Keratinocyte (primary cell): ENCODE measurements around the gene HDLBP. TPM values are rescaled to one million over a fixed set of nuclear protein-coding genes. Genes with fewer than 3 reads are reported as not detected.

ENCODE experiments used
- DNase-seq: peaks from one replicate; pipeline ENCODE4 v3.0.0-alpha.2; 2011; ENCODE audit warnings: low read depth, missing footprints, low spot score
- FAIRE-seq: peaks from 2 replicates; lab custom pipeline; 2011; peaks lifted over from hg19 to GRCh38; lab: Jason Lieb, UNC
- H2AFZ ChIP-seq: 2 replicates; pipeline ENCODE4 v1.6.0; 2012; ENCODE audit warnings: low read length, control low read depth, inconsistent platforms; ENCODE audit not compliant: control insufficient read depth
- H3K27ac ChIP-seq: 2 replicates; pipeline ENCODE4 v1.5.1; 2011; ENCODE audit warnings: low read length; ENCODE audit not compliant: control insufficient read depth, insufficient read depth
- H3K27me3 ChIP-seq: 3 replicates; pipeline ENCODE4 v1.6.0; 2011; ENCODE audit warnings: low read length; ENCODE audit not compliant: control insufficient read depth, insufficient read depth; ENCODE audit errors: extremely low read depth
- H3K36me3 ChIP-seq, 2 experiments: 2 replicates in 1 of 2; 3 replicates in 1 of 2; pipeline ENCODE4 v1.5.1; 2011; ENCODE audit warnings: low read length in 2 of 2, mild to moderate bottlenecking in 1 of 2; ENCODE audit not compliant: control insufficient read depth in 2 of 2, insufficient read depth in 2 of 2; ENCODE audit errors: extremely low read depth in 1 of 2
- H3K4me1 ChIP-seq: 3 replicates; pipeline ENCODE4 v1.5.1; 2011; ENCODE audit warnings: low read length; ENCODE audit not compliant: control insufficient read depth, insufficient read depth; ENCODE audit errors: extremely low read depth
- H3K4me2 ChIP-seq: 3 replicates; pipeline ENCODE4 v1.6.0; 2011; ENCODE audit warnings: low read depth, low read length; ENCODE audit not compliant: control insufficient read depth, insufficient read depth; ENCODE audit errors: extremely low read depth
- H3K4me3 ChIP-seq, 3 experiments: fragments of 200-600 bp in 1 of 3; sonication (generic) in 1 of 3; 2 replicates in 2 of 3; 3 replicates in 1 of 3; pipeline ENCODE4 v1.5.1; 2011 to 2016; ENCODE audit warnings: low read length in 3 of 3, mild to moderate bottlenecking in 3 of 3, control low read depth in 2 of 3, inconsistent platforms in 1 of 3, low read depth in 1 of 3, mixed read lengths in 1 of 3, mixed run types in 1 of 3, moderate library complexity in 1 of 3; ENCODE audit not compliant: control insufficient read depth in 2 of 3, insufficient read depth in 2 of 3; ENCODE audit errors: extremely low read depth in 1 of 3
- H3K79me2 ChIP-seq: 2 replicates; pipeline ENCODE4 v1.6.0; 2012; ENCODE audit warnings: low read length; ENCODE audit not compliant: control insufficient read depth, insufficient read depth
- H3K9ac ChIP-seq: 3 replicates; pipeline ENCODE4 v1.6.0; 2011; ENCODE audit warnings: low read length; ENCODE audit not compliant: control insufficient read depth, insufficient read depth; ENCODE audit errors: extremely low read depth
- H3K9me1 ChIP-seq: 3 replicates; pipeline ENCODE4 v1.6.0; 2011; ENCODE audit warnings: low read length; ENCODE audit not compliant: control insufficient read depth, insufficient read depth; ENCODE audit errors: extremely low read depth
- H3K9me3 ChIP-seq: 2 replicates; pipeline ENCODE4 v1.5.1; 2012; ENCODE audit warnings: low read depth, low read length; ENCODE audit not compliant: control insufficient read depth
- H4K20me1 ChIP-seq: 3 replicates; pipeline ENCODE4 v1.6.0; 2011; ENCODE audit warnings: low read length; ENCODE audit not compliant: control insufficient read depth, insufficient read depth; ENCODE audit errors: extremely low read depth
- EZH2 ChIP-seq: IDR thresholded peaks from one replicate; pipeline ENCODE4 v1.6.1; 2012; ENCODE audit warnings: inconsistent platforms, mild to moderate bottlenecking, low read length, moderate library complexity
- dilution Hi-C: fragments of 300-500 bp; cut with MboI; formaldehyde crosslinking; loops from one replicate; pipeline ENCODE4 v1.7.0; 2020; ENCODE audit warnings: low sequenced_read_pairs; ENCODE audit not compliant: extremely low pct_ligation_motif_present
- polyA plus RNA-seq, 5 experiments: library from polyadenylated mRNA; depleted of rRNA in 3 of 5; stranded (reverse) in 3 of 5; stranded (forward) in 1 of 5; unstranded in 1 of 5; fragments of >200 nt; gene quantifications; 1 replicate in 1 of 5; 2 replicates in 3 of 5; 3 replicates in 1 of 5; pipeline versions ENCODE4 v1.2.1 to v1.2.3, GENCODE V29; 2011 to 2012; ENCODE audit warnings: missing spikeins in 2 of 5, low read depth in 1 of 5, low replicate concordance in 1 of 5
- TF ChIP-seq, protein P1 (sequence below), 3 experiments: IDR thresholded peaks in 1 of 3; conservative IDR thresholded peaks in 1 of 3; optimal IDR thresholded peaks in 1 of 3; 2 replicates in 2 of 3; 3 replicates in 1 of 3; pipeline versions ENCODE3 to v1.5.1; 2011; ENCODE audit warnings: low read length in 3 of 3, mild to moderate bottlenecking in 3 of 3, moderate library complexity in 2 of 3, control low read depth in 1 of 3, inconsistent platforms in 1 of 3; ENCODE audit not compliant: insufficient read depth in 2 of 3; ENCODE audit errors: extremely low read depth in 1 of 3

HDLBP gene
- polyA plus RNA-seq, 1 donor (not counting 4 experiments of a cell fraction or from before 2014, with no cell fraction given), result 289 TPM

DNA sequence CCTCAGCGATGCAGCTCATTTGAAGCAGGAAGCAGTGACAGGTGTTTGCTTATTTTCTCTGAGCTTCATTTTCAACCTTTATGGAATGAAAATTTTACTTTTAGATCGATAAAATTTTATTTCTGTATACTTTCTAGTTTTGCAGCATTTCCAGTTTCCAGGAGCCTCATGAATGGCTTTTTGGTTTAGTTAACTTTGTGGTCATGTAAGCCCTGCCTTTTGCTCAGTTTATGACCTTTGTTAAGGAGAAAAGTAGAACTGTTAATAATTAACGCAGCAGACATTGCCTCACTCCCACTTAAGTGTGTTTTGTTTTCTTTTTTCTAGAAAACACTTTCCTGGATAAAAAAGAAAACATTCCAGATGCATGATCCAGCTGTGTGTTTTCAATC is 36.2 kb upstream of the HDLBP start:
- Histone ChIP-seq H3K9ac (no peak overlapping the region), H3K4me2 (no peak overlapping the region), H3K27ac (no peak overlapping the region), H2AFZ (no peak overlapping the region), H3K79me2 (peaks cover 3% of the 10 kb centered on the region), H4K20me1 (no peaks in the 10 kb centered on the region), H3K9me1 (no peaks in the 10 kb centered on the region), H3K9me3 (no peaks in the 10 kb centered on the region), H3K36me3 (peaks cover 34 to 35% of the 10 kb centered on the region in 2 experiments), H3K4me1 (peaks cover 7% of the 10 kb centered on the region), H3K27me3 (no peaks in the 10 kb centered on the region), H3K4me3 (no peak overlapping the region)
- TF ChIP-seq, protein P1, sequence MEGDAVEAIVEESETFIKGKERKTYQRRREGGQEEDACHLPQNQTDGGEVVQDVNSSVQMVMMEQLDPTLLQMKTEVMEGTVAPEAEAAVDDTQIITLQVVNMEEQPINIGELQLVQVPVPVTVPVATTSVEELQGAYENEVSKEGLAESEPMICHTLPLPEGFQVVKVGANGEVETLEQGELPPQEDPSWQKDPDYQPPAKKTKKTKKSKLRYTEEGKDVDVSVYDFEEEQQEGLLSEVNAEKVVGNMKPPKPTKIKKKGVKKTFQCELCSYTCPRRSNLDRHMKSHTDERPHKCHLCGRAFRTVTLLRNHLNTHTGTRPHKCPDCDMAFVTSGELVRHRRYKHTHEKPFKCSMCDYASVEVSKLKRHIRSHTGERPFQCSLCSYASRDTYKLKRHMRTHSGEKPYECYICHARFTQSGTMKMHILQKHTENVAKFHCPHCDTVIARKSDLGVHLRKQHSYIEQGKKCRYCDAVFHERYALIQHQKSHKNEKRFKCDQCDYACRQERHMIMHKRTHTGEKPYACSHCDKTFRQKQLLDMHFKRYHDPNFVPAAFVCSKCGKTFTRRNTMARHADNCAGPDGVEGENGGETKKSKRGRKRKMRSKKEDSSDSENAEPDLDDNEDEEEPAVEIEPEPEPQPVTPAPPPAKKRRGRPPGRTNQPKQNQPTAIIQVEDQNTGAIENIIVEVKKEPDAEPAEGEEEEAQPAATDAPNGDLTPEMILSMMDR (optimal IDR thresholded peaks at IDR 0.05 in 1 of 3, IDR thresholded peaks at IDR 0.05 in 1 of 3, conservative IDR thresholded peaks at IDR 0.05 in 1 of 3; ENCODE audit: extremely low read depth in 1 of 3, insufficient read depth in 2 of 3, low read length in 3 of 3), result no peak
- no peak for FAIRE-seq
- dilution Hi-C loops, result no loop called here
- DNase-seq, result no peak

DNA sequence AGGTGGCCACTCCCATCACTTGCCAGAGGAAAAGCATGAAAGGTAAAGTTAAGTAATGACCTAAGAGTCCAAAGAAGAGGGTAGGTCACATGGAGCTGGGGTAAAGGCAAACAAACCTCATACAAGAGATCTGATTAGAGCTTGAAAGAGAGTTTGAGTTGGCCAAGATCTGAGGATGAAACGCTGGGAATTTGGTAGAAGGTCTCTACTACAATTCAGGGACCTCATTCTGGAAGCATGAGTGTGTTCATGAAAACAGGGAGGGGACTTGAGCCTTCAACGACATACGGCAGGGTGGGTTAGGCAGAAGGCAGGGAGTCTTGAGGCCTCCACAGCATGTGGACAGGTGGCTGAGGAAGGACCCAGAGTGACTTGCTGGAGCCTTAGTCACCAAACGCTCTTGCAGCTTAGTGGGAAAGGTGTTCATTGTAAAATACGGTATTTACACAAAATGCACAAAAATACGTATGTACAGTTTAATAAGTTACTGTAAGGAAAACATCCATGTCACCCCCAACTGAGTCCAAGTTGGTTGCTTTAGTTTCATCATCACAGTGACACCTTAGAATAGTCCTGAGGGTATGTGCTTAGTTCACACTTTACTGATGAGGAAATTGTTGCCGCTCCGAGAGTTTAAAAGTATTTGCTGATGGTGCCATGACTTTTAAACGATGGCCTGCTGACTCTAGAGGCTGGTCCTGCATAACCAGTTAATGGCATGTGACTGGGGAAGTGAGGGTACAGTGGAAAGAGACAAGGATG is 35.6 kb upstream of the HDLBP start:
- H3K4me3 ChIP-seq, result no peak overlapping the region
- peaks cover 36 to 39% of the 10 kb centered on the region in 2 experiments for H3K36me3 ChIP-seq
- H3K4me2 ChIP-seq, result no peak overlapping the region
- no peaks in the 10 kb centered on the region for H4K20me1 ChIP-seq
- peaks cover 7% of the 10 kb centered on the region for H3K4me1 ChIP-seq
- H3K79me2 ChIP-seq, result no peaks in the 10 kb centered on the region
- H2AFZ ChIP-seq, result no peak overlapping the region
- dilution Hi-C loops, result no loop called here
- H3K27me3 ChIP-seq, result no peaks in the 10 kb centered on the region
- no peaks in the 10 kb centered on the region for H3K9me3 ChIP-seq
- H3K9me1 ChIP-seq, result no peaks in the 10 kb centered on the region
- H3K27ac ChIP-seq, result no peak overlapping the region
- FAIRE-seq, result no peak
- DNase-seq, result no peak
- no peak overlapping the region for H3K9ac ChIP-seq
- no peak for TF ChIP-seq EZH2
- TF ChIP-seq, protein P1 (optimal IDR thresholded peaks at IDR 0.05 in 1 of 3, IDR thresholded peaks at IDR 0.05 in 1 of 3, conservative IDR thresholded peaks at IDR 0.05 in 1 of 3; ENCODE audit: extremely low read depth in 1 of 3, insufficient read depth in 2 of 3, low read length in 3 of 3), result no peak
